HCEC 1CT (cell line): ENCODE data around the gene TRPV3.
"Not testable (repeated sequence)": the region's sequence is repeated elsewhere in the genome, so short reads cannot be mapped to it uniquely, and the experiment has no call there.

ENCODE experiments used
- DNase-seq: peaks from one replicate; pipeline ENCODE4 v3.0.0-alpha.2; 2017

The TRPV3 gene

DNA sequence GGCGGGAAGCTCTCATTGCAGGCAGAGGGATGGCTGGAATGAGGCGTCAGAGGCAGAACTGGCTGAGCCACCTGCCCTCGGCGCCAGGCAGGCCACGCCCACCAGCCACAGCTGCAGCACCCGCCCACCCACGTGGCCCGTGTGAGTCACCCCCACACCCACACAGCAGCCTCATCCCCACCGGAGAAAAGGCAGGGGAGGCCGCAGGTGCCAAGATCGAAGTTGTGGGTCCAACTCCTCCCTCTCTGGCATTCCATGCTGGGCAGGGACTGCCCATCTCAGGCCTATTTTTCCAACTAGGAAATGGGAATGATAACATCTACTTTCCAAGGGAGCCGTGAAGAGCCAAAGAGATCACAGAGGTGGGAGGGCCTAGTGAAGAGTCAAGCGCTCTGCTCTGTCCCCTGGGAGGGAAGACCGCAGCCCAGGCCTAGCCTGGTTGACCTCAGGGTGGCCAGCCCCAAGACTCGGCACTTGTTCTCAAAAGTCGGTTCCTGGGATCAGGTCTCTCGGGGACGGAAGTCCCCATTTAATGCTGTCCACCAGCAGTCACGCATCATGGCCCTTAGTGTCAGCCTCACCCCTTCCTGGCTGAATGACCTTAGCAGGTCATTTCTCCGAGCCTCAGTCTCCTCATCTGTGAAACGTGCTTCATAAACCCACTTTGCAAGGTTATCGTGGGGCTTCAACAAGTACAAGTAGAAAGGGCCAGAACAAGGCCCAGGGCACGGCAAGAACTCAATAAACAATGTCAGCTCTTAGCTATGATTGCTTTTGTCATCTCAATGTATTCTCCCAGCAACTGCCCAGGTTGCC lies at the start of gene TRPV3:
TSS of gene TRPV3 (minus strand) at position 45 of the 816 bp plus-strand sequence. CDS start 2,962 bp downstream, outside the sequence.
- no peak for DNase-seq

GRCh38 chr17:3603870-3604259 lies 46.3 kb upstream of the TRPV3 start:
- DNase-seq, result no peak

DNA sequence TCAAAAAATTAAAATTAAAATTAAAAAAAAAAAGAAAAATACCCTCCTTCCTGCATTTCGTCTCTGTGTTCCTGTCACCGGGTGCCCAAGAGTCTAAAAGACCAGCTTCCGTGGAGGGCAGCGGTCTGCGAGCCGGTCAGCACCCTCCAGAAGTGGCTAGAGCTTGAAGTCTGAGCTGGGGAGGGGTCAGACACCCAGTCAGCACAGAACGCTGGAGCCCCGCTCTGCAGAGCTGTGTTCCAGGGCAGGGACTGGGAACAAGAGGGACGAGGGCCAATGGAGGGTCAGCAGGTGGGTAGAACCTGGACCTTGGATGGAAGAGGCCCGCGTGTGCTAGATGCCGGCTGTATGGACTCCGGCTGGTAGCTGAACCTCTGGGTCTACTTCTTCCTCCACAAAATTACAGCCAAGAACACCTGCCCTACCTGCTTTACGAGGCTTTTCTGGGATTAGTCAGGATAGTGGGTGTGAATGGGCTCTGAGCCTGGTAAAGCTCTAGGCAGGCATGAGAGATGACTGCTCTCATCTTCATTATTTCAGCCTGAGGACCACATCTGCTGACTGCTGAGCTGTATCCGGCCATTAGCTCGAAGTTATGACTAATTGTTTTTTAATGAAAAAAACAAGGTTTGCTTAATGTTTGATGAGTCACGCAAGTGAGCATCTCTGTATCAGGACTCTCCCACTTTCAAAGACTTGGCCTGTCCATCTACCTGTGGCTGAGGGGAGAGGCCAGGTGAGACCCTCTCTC lies 45.7 kb upstream of the TRPV3 start:
- DNase-seq, result peak; percentile 86

GRCh38 chr17:3602499-3602898 lies 44.9 kb upstream of the TRPV3 start:
- peak; percentile 32 for DNase-seq

DNA sequence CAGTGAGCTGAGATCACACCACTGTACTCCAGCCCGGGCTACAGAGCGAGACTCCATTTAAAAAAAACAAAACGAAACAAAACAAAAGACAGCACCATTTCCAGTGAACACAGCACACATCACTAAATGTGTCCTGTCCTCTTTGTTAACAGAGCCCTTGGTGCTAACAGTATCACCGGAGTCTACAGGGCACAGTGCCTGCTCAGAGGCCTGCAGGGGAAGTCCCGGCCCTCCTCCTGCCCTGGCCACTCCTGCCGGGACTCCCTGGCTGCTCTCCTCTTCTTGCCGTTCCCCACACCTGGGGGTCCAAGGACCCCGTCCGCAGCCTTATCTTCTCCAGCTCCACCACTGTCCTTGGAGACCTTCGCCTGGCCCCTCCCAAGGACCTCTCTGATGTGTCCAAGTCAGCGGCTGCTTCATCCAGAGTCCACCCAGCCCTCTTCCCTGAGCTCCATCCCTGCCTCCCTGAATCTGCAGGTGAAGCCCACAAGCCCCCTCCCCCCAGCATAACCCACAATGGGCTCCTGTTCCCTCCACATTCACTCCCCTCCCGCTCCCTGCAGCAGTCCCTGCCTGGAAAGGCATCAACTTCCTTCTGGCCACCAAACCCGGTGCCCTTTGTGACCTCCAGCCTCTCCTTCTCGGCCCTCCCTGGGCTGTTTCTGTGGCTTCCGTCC lies 43.1 kb upstream of the TRPV3 start:
- no peak for DNase-seq

- no peak for DNase-seq
Observed at GRCh38 chr17:3598078-3598477, 40.5 kb upstream of the TRPV3 start.

DNA sequence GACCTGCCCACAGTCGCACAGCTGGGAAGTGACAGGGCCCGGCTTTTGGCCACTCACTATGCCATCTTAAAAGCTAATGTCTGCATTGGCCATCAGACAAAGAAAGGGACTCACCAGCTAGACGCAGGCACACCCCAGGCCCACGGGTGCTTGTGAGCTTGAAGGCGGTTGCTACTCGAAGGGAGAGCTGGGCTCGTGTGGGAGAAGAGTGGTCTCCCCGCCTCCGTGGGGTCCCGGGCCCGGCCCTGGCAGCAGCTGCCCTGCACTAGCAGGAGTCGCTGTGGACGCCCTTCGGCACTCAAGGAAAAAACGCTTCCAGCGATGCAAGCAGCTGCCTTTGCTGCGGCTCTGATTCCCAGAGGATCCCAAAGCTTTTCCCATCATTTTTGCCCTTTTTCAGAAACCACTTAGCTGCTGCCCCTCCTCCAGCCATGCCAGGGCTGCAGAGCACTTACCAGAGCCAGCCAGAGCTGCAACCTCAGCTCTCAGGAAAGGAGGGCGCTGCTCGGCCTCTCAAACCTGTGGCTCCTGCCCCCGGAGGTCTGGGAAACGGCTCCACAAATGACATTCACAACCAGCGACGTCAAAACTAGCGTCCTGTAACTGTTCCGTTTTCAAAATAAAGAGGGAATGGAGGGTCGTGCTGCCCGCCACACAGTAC lies 39.3 kb upstream of the TRPV3 start:
- no peak for DNase-seq

- no peak for DNase-seq
Observed at GRCh38 chr17:3594976-3595375, 37.4 kb upstream of the TRPV3 start.

- no peak for DNase-seq
Observed at GRCh38 chr17:3594051-3594800, 36.6 kb upstream of the TRPV3 start.

- DNase-seq, result no peak
Observed at GRCh38 chr17:3593384-3593783, 35.8 kb upstream of the TRPV3 start.

GRCh38 chr17:3592216-3592860 lies 34.7 kb upstream of the TRPV3 start:
- DNase-seq, result no peak

DNA sequence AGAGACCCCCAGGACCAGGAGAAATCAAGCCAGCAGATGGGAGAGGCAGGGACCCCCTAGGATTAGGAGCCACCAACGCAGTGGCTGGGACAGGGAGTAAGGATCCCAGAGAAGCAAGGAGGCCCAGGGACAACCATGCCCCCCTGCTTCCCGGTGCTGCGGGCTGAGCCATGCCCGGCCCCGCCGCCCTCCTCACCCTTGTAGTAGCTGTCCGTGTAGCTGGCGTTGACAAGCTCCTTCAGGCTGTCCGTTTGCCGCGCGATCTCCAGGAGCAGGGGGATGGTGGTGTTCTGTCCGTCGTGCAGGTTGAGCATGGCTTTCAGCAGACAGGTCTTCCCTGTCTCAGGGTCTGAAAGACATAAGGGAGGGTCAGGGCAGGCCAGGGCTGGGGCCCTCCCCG lies 33.2 kb upstream of the TRPV3 start:
- DNase-seq, result no peak

DNA sequence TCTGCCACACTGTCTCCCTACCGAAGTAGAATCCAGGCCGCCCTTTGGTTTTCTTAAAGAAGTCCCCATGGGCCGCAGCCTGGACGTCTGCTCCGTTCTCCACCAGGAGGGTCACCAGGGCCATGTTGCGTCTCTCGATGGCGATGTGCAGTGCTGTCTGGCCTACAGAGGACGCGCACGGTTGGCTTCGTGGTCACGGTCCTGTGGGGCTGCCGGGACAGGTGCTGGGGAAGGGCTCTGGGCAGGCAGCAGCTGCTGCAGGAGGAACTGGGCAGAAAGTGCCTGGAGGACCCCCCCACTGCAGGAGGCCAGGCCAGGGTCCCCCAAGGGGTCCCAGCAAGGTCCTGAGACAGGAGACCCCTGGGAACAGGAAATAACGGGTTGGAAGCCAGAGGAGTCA lies 32.6 kb upstream of the TRPV3 start:
- DNase-seq, result no peak

GRCh38 chr17:3589784-3590183 lies 32.2 kb upstream of the TRPV3 start:
- no peak for DNase-seq

DNA sequence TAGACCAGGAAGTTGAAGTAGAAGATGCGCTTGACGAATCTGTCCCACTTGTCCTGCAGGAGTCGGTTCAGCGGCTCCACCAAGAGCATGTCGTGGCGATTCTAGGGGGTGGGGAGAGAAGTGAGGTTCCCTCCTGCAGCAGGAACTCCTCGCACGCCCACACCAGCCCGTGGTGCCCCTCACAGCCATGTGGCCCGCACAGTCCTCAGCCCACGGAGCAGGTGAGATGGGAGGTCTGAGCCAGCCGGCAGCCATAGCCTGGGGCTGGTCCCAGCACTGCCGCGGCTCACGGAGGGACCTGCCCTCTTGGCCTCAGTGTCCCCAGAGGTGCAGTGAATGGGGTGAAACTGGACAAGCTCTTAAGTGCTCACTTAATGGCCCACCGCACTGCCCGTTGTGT lies 28.2 kb upstream of the TRPV3 start:
- no peak for DNase-seq

- DNase-seq, result no peak
Observed at GRCh38 chr17:3583456-3583855, 25.8 kb upstream of the TRPV3 start.

- no peak for DNase-seq
Observed at GRCh38 chr17:3582915-3583314, 25.3 kb upstream of the TRPV3 start.

DNA sequence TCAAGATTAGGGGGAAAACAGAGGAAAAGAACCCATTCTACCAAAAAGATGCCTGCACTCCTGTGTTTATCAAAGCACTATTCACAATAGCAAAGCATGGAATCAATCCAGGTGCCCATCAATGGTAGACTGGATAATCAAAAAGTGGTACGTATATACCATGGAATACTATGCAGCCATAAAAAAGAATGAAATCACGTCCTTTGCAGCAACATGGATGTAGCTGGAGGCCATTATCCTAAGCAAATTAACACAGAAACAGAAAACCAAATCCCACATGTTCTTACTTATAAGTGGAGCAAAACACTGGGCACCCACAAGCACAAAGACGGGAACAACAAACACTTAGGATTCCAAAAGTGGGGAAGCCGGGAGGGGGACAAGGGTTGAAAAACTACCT lies 21.1 kb upstream of the TRPV3 start:
- not testable (repeated sequence) for DNase-seq

GRCh38 chr17:3576970-3577369 lies 19.4 kb upstream of the TRPV3 start:
- DNase-seq, result no peak

GRCh38 chr17:3575511-3575910 lies 17.9 kb upstream of the TRPV3 start:
- DNase-seq, result peak; percentile 81

DNA sequence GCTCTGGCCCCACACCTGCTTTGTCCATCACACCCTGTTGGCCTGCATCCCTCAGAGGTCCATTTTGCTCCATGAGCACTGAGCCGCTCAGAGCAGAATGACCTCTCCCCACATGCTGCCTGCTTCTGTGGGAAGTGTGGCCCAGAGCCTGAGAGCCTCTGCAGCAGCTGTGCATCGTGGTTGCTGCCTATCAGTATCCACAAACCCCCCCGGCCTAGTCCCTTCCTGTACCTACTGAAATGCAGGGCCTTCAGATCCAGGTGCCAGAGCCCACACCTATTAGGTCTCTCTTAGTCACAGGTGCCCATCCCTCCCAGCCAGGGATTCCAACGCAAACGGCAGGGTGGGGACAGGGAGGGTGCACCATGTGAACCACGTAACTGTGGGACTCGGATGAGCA lies 16.6 kb upstream of the TRPV3 start:
- no peak for DNase-seq
